ENCODE data around the gene SVBP.

Gene SVBP

DNA sequence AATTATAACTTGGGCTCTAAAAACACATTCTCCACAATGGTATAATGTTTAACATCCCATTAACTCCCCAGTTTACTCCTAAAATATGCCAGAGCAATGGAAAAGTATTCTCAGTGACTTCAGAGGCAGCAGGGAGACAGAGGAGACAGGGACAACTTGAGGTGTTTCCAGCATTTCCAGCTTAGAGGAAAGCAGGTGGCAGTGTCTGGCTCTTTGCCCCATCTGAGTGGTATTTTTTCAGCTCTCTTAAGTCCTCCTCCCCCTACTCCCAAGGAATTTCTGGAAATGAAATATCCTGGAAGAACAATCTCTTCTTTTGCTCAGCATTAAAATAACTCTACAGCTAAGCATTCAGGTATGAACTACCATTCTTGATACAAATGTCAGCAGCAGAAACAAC is 11.0 kb downstream of the SVBP start:
- Histone ChIP-seq H3K4me3 (ENCODE audit: severe bottlenecking) (no peak overlapping the region), H3K27ac (ENCODE audit: poor library complexity, severe bottlenecking) (no peak overlapping the region), H3K36me3 (ENCODE audit: low read depth) (no peaks in the 10 kb centered on the region), H3K4me1 (ENCODE audit: insufficient read depth, poor library complexity, severe bottlenecking) (no peaks in the 10 kb centered on the region), H3K27me3 (ENCODE audit: insufficient read depth, poor library complexity, severe bottlenecking) (no peaks in the 10 kb centered on the region), H3K9me3 (ENCODE audit: severe bottlenecking) (no peaks in the 10 kb centered on the region)
- no peak for TF ChIP-seq CTCF (IDR thresholded peaks at IDR 0.05; ENCODE audit: poor library complexity, severe bottlenecking)
- ATAC-seq (ENCODE audit: low read depth) (no peak), DNase-seq (ENCODE audit: low spot score) (no peak)

DNA sequence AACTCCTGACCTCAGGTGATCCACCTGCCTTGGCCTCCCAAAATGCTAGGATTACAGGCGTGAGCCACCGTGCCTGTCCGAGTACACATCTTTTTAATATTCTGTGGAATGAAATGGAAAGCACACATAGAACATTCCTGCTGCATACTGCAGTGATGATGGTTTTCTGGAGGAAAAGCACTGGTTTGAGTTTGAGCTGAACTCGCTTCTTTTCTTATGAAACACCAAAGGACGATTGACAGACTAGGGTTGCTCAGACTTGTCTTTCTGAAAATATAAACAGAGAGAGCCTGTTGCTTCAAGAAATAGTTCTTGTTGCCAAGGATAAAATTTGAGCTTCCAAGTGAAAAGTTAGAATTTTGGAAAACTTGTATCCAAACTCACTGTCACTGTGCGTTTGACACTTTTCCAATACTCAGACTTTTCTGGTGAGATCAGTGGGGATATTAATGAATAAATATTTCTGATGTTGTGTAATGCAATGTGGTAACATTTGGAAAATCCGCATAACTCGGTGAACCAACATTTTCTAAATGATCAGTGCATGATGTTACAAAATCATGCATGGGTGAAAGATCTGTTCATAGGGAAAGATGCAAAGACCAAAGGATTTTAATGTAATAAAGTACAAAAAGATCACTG is 15.2 kb downstream of the SVBP start:
- Histone ChIP-seq H3K4me1 (ENCODE audit: insufficient read depth, poor library complexity, severe bottlenecking) (no peaks in the 10 kb centered on the region), H3K27me3 (ENCODE audit: insufficient read depth, poor library complexity, severe bottlenecking) (no peaks in the 10 kb centered on the region), H3K4me3 (ENCODE audit: severe bottlenecking) (no peak overlapping the region), H3K27ac (ENCODE audit: poor library complexity, severe bottlenecking) (no peak overlapping the region), H3K9me3 (ENCODE audit: severe bottlenecking) (no peaks in the 10 kb centered on the region), H3K36me3 (ENCODE audit: low read depth) (no peaks in the 10 kb centered on the region)
- TF ChIP-seq CTCF (IDR thresholded peaks at IDR 0.05; ENCODE audit: poor library complexity, severe bottlenecking) = no peak
- no peak for ATAC-seq (ENCODE audit: low read depth)
- DNase-seq (ENCODE audit: low spot score) = no peak

- H3K4me3 ChIP-seq (ENCODE audit: severe bottlenecking) = no peak overlapping the region
- no peaks in the 10 kb centered on the region for H3K36me3 ChIP-seq (ENCODE audit: low read depth)
- DNase-seq (ENCODE audit: low spot score) (no peak), ATAC-seq (ENCODE audit: low read depth) (no peak)
- no peaks in the 10 kb centered on the region for H3K27me3 ChIP-seq (ENCODE audit: insufficient read depth, poor library complexity, severe bottlenecking)
- H3K27ac ChIP-seq (ENCODE audit: poor library complexity, severe bottlenecking) = no peak overlapping the region
- no peaks in the 10 kb centered on the region for H3K4me1 ChIP-seq (ENCODE audit: insufficient read depth, poor library complexity, severe bottlenecking)
- H3K9me3 ChIP-seq (ENCODE audit: severe bottlenecking) = no peaks in the 10 kb centered on the region
- no peak for TF ChIP-seq CTCF (IDR thresholded peaks at IDR 0.05; ENCODE audit: poor library complexity, severe bottlenecking)
These were observed 19.2 kb downstream of the SVBP start for GRCh38 chr1:42797979-42798378.

DNA sequence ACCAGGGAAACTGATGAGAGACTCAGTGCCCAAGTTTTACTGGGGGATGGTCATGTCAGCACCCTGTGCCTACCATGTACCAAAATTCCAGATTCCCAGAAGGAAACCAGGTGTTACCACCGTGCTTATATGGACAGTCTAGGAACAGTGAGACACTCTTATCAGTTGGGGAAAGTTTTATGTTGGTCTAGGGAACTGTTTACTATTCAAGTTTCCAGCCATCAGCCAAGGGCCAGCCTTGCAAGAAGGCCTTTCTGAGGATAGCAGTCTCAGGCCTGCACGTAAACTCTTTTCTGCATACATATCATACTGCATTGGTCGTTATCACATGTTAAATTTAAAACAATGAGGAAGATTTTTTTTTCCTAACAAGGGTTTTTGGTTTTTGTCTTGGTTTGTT is 19.8 kb downstream of the SVBP start:
- no peaks in the 10 kb centered on the region for H3K9me3 ChIP-seq (ENCODE audit: severe bottlenecking)
- no peaks in the 10 kb centered on the region for H3K27me3 ChIP-seq (ENCODE audit: insufficient read depth, poor library complexity, severe bottlenecking)
- ATAC-seq (ENCODE audit: low read depth) (no peak), DNase-seq (ENCODE audit: low spot score) (no peak)
- no peak overlapping the region for H3K4me3 ChIP-seq (ENCODE audit: severe bottlenecking)
- H3K4me1 ChIP-seq (ENCODE audit: insufficient read depth, poor library complexity, severe bottlenecking) = no peaks in the 10 kb centered on the region
- H3K36me3 ChIP-seq (ENCODE audit: low read depth) = no peaks in the 10 kb centered on the region
- no peak for TF ChIP-seq CTCF (IDR thresholded peaks at IDR 0.05; ENCODE audit: poor library complexity, severe bottlenecking)
- no peak overlapping the region for H3K27ac ChIP-seq (ENCODE audit: poor library complexity, severe bottlenecking)

- TF ChIP-seq CTCF (IDR thresholded peaks at IDR 0.05; ENCODE audit: poor library complexity, severe bottlenecking) = no peak
- DNase-seq (ENCODE audit: low spot score) = no peak
- Histone ChIP-seq H3K27ac (ENCODE audit: poor library complexity, severe bottlenecking) (no peak overlapping the region), H3K4me3 (ENCODE audit: severe bottlenecking) (no peak overlapping the region), H3K36me3 (ENCODE audit: low read depth) (no peaks in the 10 kb centered on the region), H3K4me1 (ENCODE audit: insufficient read depth, poor library complexity, severe bottlenecking) (no peaks in the 10 kb centered on the region), H3K27me3 (ENCODE audit: insufficient read depth, poor library complexity, severe bottlenecking) (no peaks in the 10 kb centered on the region), H3K9me3 (ENCODE audit: severe bottlenecking) (no peaks in the 10 kb centered on the region)
- no peak for ATAC-seq (ENCODE audit: low read depth)
These were observed 23.4 kb downstream of the SVBP start for GRCh38 chr1:42793824-42794223.

All from RWPE2 (cell line).